GM23248 (cell line): Measurements from ENCODE around the gene PTPRO. TPM values are rescaled to one million over a fixed set of nuclear protein-coding genes. Genes with fewer than 3 reads are reported as not detected.

ENCODE experiments used
- DNase-seq: peaks from one replicate; pipeline ENCODE4 v3.0.0-alpha.2; 2015
- H2AFZ ChIP-seq: fragments of 200-600 bp; sonication (generic); 2 replicates; pipeline ENCODE4 v1.6.1; 2016; ENCODE audit warnings: antibody characterized with exemption
- H3F3A ChIP-seq: fragments of 200-600 bp; sonication (generic); 2 replicates; pipeline ENCODE4 v1.6.1; 2016; ENCODE audit warnings: mild to moderate bottlenecking, antibody characterized with exemption, mixed run types; ENCODE audit not compliant: insufficient read depth
- H3K27ac ChIP-seq: fragments of 200-600 bp; sonication (generic); 2 replicates; pipeline ENCODE4 v1.5.1; 2016; ENCODE audit warnings: mild to moderate bottlenecking
- H3K27me3 ChIP-seq: fragments of 200-600 bp; sonication (generic); replicated peaks from 2 replicates; pipeline ENCODE4 v1.6.1; 2016; ENCODE audit warnings: mild to moderate bottlenecking; ENCODE audit not compliant: insufficient read depth
- H3K36me3 ChIP-seq: fragments of 200-600 bp; sonication (generic); 2 replicates; pipeline ENCODE4 v1.6.1; 2016; ENCODE audit warnings: low read depth, mild to moderate bottlenecking
- H3K4me1 ChIP-seq: fragments of 200-600 bp; sonication (generic); 2 replicates; pipeline ENCODE4 v1.6.1; 2016; ENCODE audit warnings: mild to moderate bottlenecking; ENCODE audit not compliant: insufficient read depth
- H3K4me2 ChIP-seq: fragments of 200-600 bp; sonication (generic); one replicate; pipeline ENCODE4 v1.6.1; 2016; ENCODE audit warnings: mild to moderate bottlenecking; ENCODE audit not compliant: unreplicated experiment
- H3K4me3 ChIP-seq: fragments of 200-600 bp; sonication (generic); 2 replicates; pipeline ENCODE4 v1.5.1; 2016; ENCODE audit warnings: mild to moderate bottlenecking
- H3K79me2 ChIP-seq: fragments of 200-600 bp; sonication (generic); 2 replicates; pipeline ENCODE4 v1.6.1; 2016; ENCODE audit warnings: mild to moderate bottlenecking; ENCODE audit not compliant: insufficient read depth
- H3K9ac ChIP-seq: fragments of 200-600 bp; sonication (generic); 2 replicates; pipeline ENCODE4 v1.6.1; 2016; ENCODE audit warnings: mild to moderate bottlenecking
- H3K9me2 ChIP-seq: fragments of 200-600 bp; sonication (generic); 2 replicates; pipeline ENCODE4 v1.6.1; 2016; ENCODE audit warnings: mixed run types, mild to moderate bottlenecking, moderate library complexity; ENCODE audit not compliant: insufficient read depth
- H3K9me3 ChIP-seq: fragments of 200-600 bp; sonication (generic); one replicate; pipeline ENCODE4 v1.6.1; 2017; ENCODE audit warnings: low read depth
- H4K20me1 ChIP-seq: fragments of 200-600 bp; sonication (generic); 2 replicates; pipeline ENCODE4 v1.6.0; 2016; ENCODE audit not compliant: insufficient read depth
- EZH2 ChIP-seq: fragments of 200-600 bp; sonication (generic); IDR thresholded peaks from 2 replicates; pipeline ENCODE4 v1.6.1; 2018; ENCODE audit warnings: antibody characterized with exemption, mild to moderate bottlenecking; ENCODE audit not compliant: insufficient read depth, poor library complexity, severe bottlenecking
- EZH2phosphoT487 ChIP-seq: fragments of 200-600 bp; sonication (generic); IDR thresholded peaks from 2 replicates; pipeline ENCODE4 v1.6.1; 2018; ENCODE audit warnings: antibody characterized with exemption, moderate library complexity, mild to moderate bottlenecking, low read depth; ENCODE audit not compliant: insufficient read depth
- WGBS, 2 experiments: methylation state at CpG; one replicate each; pipeline ENCODE4 v1.1.6; 2015 to 2017; ENCODE audit warnings: low lambda C conversion rate in 2 of 2, low coverage in 1 of 2; ENCODE audit errors: missing lambda C conversion rate in 2 of 2; 5-methylcytosine and 5-hydroxymethylcytosine counted together
- in situ Hi-C: fragments of 300-500 bp; cut with MboI; formaldehyde crosslinking; loops from 2 replicates; pipeline ENCODE4 v1.15.0; 2020
- polyA plus RNA-seq: library from polyadenylated mRNA; unstranded; fragments of >200 nt; fragmentation: Nextera tagmentation; extraction: Ambion mirVana; gene quantifications from 2 replicates; pipeline ENCODE4 v1.2.1, GENCODE V29; 2016
- total RNA-seq: library from RNA; depleted of rRNA; stranded (reverse); fragments of >200 nt; shearing (Covaris generic); gene quantifications from 2 replicates; pipeline ENCODE4 v1.2.3, GENCODE V29; 2014

The PTPRO gene
- total and polyA plus RNA-seq, 2 experiments from 2014 or later, result 0.22 to 0.24 TPM

GRCh38 chr12:15453613-15454012, 131.3 kb downstream of the PTPRO start:
- Histone ChIP-seq H3K27me3 (peaks cover 3% of the 10 kb centered on the region; the same call in 1 of the 2 replicates), H3K9me3 (no peaks in the 10 kb centered on the region), H2AFZ (no peak overlapping the region), H3K79me2 (no peaks in the 10 kb centered on the region), H3K27ac (no peak overlapping the region), H3K4me3 (no peak overlapping the region), H3K4me1 (no peaks in the 10 kb centered on the region), H3K9ac (no peak overlapping the region), H3K9me2 (no peaks in the 10 kb centered on the region), H3F3A (no peaks in the 10 kb centered on the region), H4K20me1 (no peaks in the 10 kb centered on the region), H3K4me2 (no peak overlapping the region), H3K36me3 (no peaks in the 10 kb centered on the region)
- 11 to 22% methylated on average over 1 of the region's 1 CpG for WGBS, 2 experiments
- TF ChIP-seq EZH2, result no peak
- no peak for TF ChIP-seq EZH2phosphoT487
- DNase-seq, result no peak
- in situ Hi-C loops, result no loop called here

- Histone ChIP-seq H3K27me3 (no peaks in the 10 kb centered on the region), H3K4me1 (no peaks in the 10 kb centered on the region), H4K20me1 (no peaks in the 10 kb centered on the region), H3F3A (no peaks in the 10 kb centered on the region), H3K4me2 (no peak overlapping the region), H3K9ac (no peak overlapping the region), H3K4me3 (no peak overlapping the region), H2AFZ (no peak overlapping the region), H3K27ac (no peak overlapping the region), H3K36me3 (no peaks in the 10 kb centered on the region), H3K79me2 (no peaks in the 10 kb centered on the region), H3K9me3 (no peaks in the 10 kb centered on the region), H3K9me2 (no peaks in the 10 kb centered on the region)
- in situ Hi-C loops, result no loop called here
- TF ChIP-seq EZH2phosphoT487 (no peak), EZH2 (no peak)
- whole genome bisulfite sequencing, 2 experiments, result 50 to 60% methylated on average over 1 of the region's 1 CpG
- no peak for DNase-seq
Observed at GRCh38 chr12:15458008-15458407, 135.7 kb downstream of the PTPRO start.

DNA sequence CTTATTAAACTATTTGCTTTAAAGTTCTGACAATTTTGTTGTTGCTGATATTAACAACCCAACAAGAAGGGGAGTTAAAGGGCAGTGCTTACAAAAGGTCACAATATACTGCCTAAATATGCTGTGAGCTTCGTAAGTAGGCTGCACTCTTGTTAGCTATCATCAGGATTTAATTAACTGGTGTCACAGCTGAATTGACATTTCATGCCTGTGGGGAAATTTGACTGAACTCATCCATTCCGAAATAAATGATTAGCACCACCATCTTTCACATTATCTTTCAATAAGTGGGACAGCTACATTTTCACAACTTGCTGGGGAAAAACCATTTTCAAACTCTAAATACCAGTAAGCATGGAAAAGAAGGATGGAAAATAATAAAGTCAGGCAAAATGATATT, 146.6 kb downstream of the PTPRO start:
- no peak overlapping the region for H3K4me3 ChIP-seq
- H3K4me1 ChIP-seq, result no peaks in the 10 kb centered on the region
- no peaks in the 10 kb centered on the region for H4K20me1 ChIP-seq
- in situ Hi-C loops, result no loop called here
- no peak overlapping the region for H3K9ac ChIP-seq
- no peak overlapping the region for H2AFZ ChIP-seq
- H3K9me2 ChIP-seq, result no peaks in the 10 kb centered on the region
- WGBS, 2 experiments, result 24 to 26% methylated on average over 2 of the region's 2 CpGs
- H3K79me2 ChIP-seq, result no peaks in the 10 kb centered on the region
- 0 out of 2 replicates have a peak, but pooled peaks cover 12% of the 10 kb centered on the region for H3K27me3 ChIP-seq
- no peaks in the 10 kb centered on the region for H3K36me3 ChIP-seq
- H3K9me3 ChIP-seq, result no peaks in the 10 kb centered on the region
- H3K4me2 ChIP-seq, result no peak overlapping the region
- DNase-seq, result no peak
- H3K27ac ChIP-seq, result no peak overlapping the region
- no peak for TF ChIP-seq EZH2phosphoT487
- TF ChIP-seq EZH2, result no peak
- H3F3A ChIP-seq, result no peaks in the 10 kb centered on the region

DNA sequence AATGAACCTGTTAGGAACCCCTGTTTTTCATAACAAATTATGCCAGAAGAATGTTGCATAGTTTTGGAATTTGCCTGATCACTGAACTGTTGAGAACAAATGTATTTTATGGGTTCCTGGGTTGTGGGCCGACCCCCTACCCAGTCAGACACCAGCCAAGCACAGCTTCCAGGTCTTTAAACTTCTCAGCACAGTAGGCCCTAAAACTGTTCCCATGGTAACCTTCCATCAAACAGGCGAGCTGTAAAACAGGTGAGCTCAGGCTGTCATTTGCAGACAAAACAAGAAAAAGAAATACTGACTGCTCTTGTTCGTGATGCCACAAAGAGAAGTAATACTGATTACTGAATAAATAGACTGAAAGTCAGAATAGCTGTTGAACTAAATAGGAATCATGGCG, 147.0 kb downstream of the PTPRO start:
- H3K4me1 ChIP-seq, result no peaks in the 10 kb centered on the region
- H4K20me1 ChIP-seq, result no peaks in the 10 kb centered on the region
- no peaks in the 10 kb centered on the region for H3F3A ChIP-seq
- TF ChIP-seq EZH2phosphoT487, result no peak
- TF ChIP-seq EZH2, result no peak
- H3K4me3 ChIP-seq, result no peak overlapping the region
- H3K4me2 ChIP-seq, result no peak overlapping the region
- no peaks in the 10 kb centered on the region for H3K9me2 ChIP-seq
- H3K9ac ChIP-seq, result no peak overlapping the region
- in situ Hi-C loops, result no loop called here
- 11 to 14% methylated on average over 4 of the region's 4 CpGs for WGBS, 2 experiments
- H3K79me2 ChIP-seq, result no peaks in the 10 kb centered on the region
- no peak for DNase-seq
- no peaks in the 10 kb centered on the region for H3K36me3 ChIP-seq
- H3K9me3 ChIP-seq, result no peaks in the 10 kb centered on the region
- 0 out of 2 replicates have a peak, but pooled peaks cover 12% of the 10 kb centered on the region for H3K27me3 ChIP-seq
- no peak overlapping the region for H3K27ac ChIP-seq
- no peak overlapping the region for H2AFZ ChIP-seq

DNA sequence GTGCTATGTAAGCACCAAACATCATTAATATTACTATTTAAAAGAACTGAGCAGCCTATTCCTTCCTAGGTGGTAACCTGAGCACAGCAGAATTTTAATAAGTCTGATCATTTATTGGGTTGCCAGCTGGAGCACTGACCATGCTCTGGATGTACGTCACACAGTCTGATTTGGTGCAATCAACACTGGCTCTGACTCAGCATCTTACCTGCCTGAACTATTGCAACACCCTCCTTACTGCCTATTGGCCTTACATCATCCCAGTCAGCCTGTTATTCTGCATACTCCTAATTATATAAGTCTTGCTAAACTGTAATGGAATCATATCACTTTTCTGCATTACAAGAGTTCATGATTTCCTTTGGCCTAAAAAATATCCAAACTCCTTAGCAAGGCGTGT, 149.7 kb downstream of the PTPRO start:
- Histone ChIP-seq H3K9me2 (no peaks in the 10 kb centered on the region), H4K20me1 (no peaks in the 10 kb centered on the region), H3K9me3 (no peaks in the 10 kb centered on the region), H3F3A (no peaks in the 10 kb centered on the region), H3K4me2 (no peak overlapping the region), H3K27ac (no peak overlapping the region), H3K4me3 (no peak overlapping the region), H3K79me2 (no peaks in the 10 kb centered on the region), H2AFZ (no peak overlapping the region), H3K27me3 (0 out of 2 replicates have a peak, but pooled peaks cover 12% of the 10 kb centered on the region), H3K9ac (no peak overlapping the region), H3K4me1 (no peaks in the 10 kb centered on the region), H3K36me3 (no peaks in the 10 kb centered on the region)
- WGBS, 2 experiments, result 28 to 41% methylated on average over 2 of the region's 2 CpGs
- DNase-seq, result no peak
- in situ Hi-C loops, result no loop called here
- TF ChIP-seq EZH2phosphoT487 (no peak), EZH2 (no peak)
